Testis (tissue), 3 donors: ENCODE measurements around the gene EIF4E1B. TPM values are rescaled to one million over a fixed set of nuclear protein-coding genes. Genes with fewer than 3 reads are reported as not detected.

Experiments used
- DNase-seq: peaks from one replicate; pipeline ENCODE4 v3.0.0-alpha.2; 2019
- H3K27ac ChIP-seq, 2 donors: fragments of 200-600 bp; sonication (generic); one replicate each; pipeline ENCODE4 v1.5.1; 2019
- H3K27me3 ChIP-seq: fragments of 200-600 bp; sonication (generic); one replicate; pipeline ENCODE4 v1.5.1; 2019
- H3K36me3 ChIP-seq: fragments of 200-600 bp; sonication (generic); one replicate; pipeline ENCODE4 v1.5.1; 2017; ENCODE audit warnings: low read depth; ENCODE audit errors: missing control alignments
- H3K4me1 ChIP-seq: fragments of 200-600 bp; sonication (generic); one replicate; pipeline ENCODE4 v1.5.1; 2019
- H3K4me3 ChIP-seq, 2 donors: fragments of 200-600 bp; sonication (generic); one replicate each; pipeline ENCODE4 v1.5.1; 2017 to 2019
- H3K9me3 ChIP-seq: fragments of 200-600 bp; sonication (generic); one replicate; pipeline ENCODE4 v1.5.1; 2017
- CTCF ChIP-seq, 3 experiments: fragments of 450-650 bp in 2 of 3; fragments of 200-600 bp in 1 of 3; sonication (generic) in 1 of 3; IDR thresholded peaks; one replicate each; pipeline ENCODE4 v1.5.1; 2016 to 2019; ENCODE audit warnings: antibody characterized with exemption in 3 of 3, mild to moderate bottlenecking in 2 of 3, moderate library complexity in 1 of 3
- POLR2A ChIP-seq: fragments of 450-650 bp; IDR thresholded peaks from one replicate; pipeline ENCODE4 v1.6.1; 2017; ENCODE audit warnings: antibody characterized with exemption, mild to moderate bottlenecking, moderate library complexity
- WGBS, 2 donors: methylation state at CpG; one replicate each; pipeline ENCODE4 v1.1.5; 2018; 5-methylcytosine and 5-hydroxymethylcytosine counted together
- intact Hi-C: fragments of 100-400 bp; cut with DNase I; formaldehyde crosslinking; loops from one replicate; pipeline ENCODE4 v1.15.1; 2023; ENCODE audit warnings: low total_unique reads
- polyA plus RNA-seq: library from polyadenylated mRNA; stranded (reverse); fragments of 350-450 nt; fragmentation: Illumina TruSeq; extraction: RNeasy Lipid Tissue Mini Kit (QIAGEN cat#74804); gene quantifications from one replicate; pipeline ENCODE4 v1.2.3, GENCODE V29; 2014; ENCODE audit warnings: low read depth, low replicate concordance; ENCODE audit not compliant: insufficient read depth
- total RNA-seq, 2 donors: library from RNA; depleted of rRNA; stranded (reverse); fragments of >200 nt; gene quantifications; one replicate each; pipeline ENCODE4 v1.2.3, GENCODE V29; 2016

Gene EIF4E1B
- total and polyA plus RNA-seq, 3 donors from 2014 or later: 0.99 to 2.4 (median 1.0) TPM

- intact Hi-C loops: no loop called here
- Histone ChIP-seq H3K4me1 (peaks cover 17% of the 10 kb centered on the region), H3K27ac (no peak overlapping the region), H3K36me3 (no peaks in the 10 kb centered on the region), H3K27me3 (no peaks in the 10 kb centered on the region), H3K4me3 (no peak overlapping the region), H3K9me3 (no peaks in the 10 kb centered on the region)
- no peak for DNase-seq
- 50 to 69% methylated on average over 20 to 25 of the region's 25 CpGs for WGBS, 2 donors
- TF ChIP-seq POLR2A (no peak), CTCF (IDR thresholded peaks at IDR 0.05) (no peak)
These were observed 4.3 kb upstream of the EIF4E1B start for GRCh38 chr5:176625966-176626875.

- TF ChIP-seq POLR2A (no peak), CTCF (IDR thresholded peaks at IDR 0.05) (no peak)
- Histone ChIP-seq H3K4me1 (peaks cover 10% of the 10 kb centered on the region), H3K36me3 (no peaks in the 10 kb centered on the region), H3K4me3 (no peak overlapping the region), H3K27me3 (no peaks in the 10 kb centered on the region), H3K9me3 (no peaks in the 10 kb centered on the region), H3K27ac (no peak overlapping the region)
- DNase-seq: no peak
- 73 to 77% methylated on average over 7 of the region's 7 CpGs for WGBS, 2 donors
- intact Hi-C loops: no loop called here
These were observed 3.6 kb upstream of the EIF4E1B start for GRCh38 chr5:176626876-176627236.

- 64 to 70% methylated on average over 4 to 5 of the region's 5 CpGs for WGBS, 2 donors
- Histone ChIP-seq H3K27me3 (no peaks in the 10 kb centered on the region), H3K27ac (no peak overlapping the region), H3K9me3 (no peaks in the 10 kb centered on the region), H3K4me3 (no peak overlapping the region), H3K36me3 (no peaks in the 10 kb centered on the region), H3K4me1 (peaks cover 9% of the 10 kb centered on the region)
- no peak for DNase-seq
- intact Hi-C loops: no loop called here
- TF ChIP-seq POLR2A (no peak), CTCF (IDR thresholded peaks at IDR 0.05) (no peak)
These were observed 2.9 kb upstream of the EIF4E1B start for GRCh38 chr5:176627582-176627981.

GRCh38 chr5:176628406-176629228 lies 1.9 kb upstream of the EIF4E1B start:
- DNase-seq: no peak
- no peaks in the 10 kb centered on the region for H3K9me3 ChIP-seq
- 55 to 61% methylated on average over 13 of the region's 13 CpGs for WGBS, 2 donors
- no peaks in the 10 kb centered on the region for H3K36me3 ChIP-seq
- peaks cover 9% of the 10 kb centered on the region for H3K4me1 ChIP-seq
- no peak for TF ChIP-seq CTCF (IDR thresholded peaks at IDR 0.05)
- no peak for TF ChIP-seq POLR2A
- H3K4me3 ChIP-seq: no peak overlapping the region
- H3K27ac ChIP-seq: no peak overlapping the region
- no peaks in the 10 kb centered on the region for H3K27me3 ChIP-seq
- intact Hi-C loops: no loop called here
